Breast epithelium (tissue), 3 donors: ENCODE results near the gene USP15.
"Not testable (repeated sequence)": the region's sequence is repeated elsewhere in the genome, so short reads cannot be mapped to it uniquely, and the experiment has no call there.

Experiments used
- POLR2A ChIP-seq: fragments of 450-650 bp; IDR thresholded peaks from one replicate; pipeline ENCODE4 v1.6.1; 2016; ENCODE audit warnings: antibody characterized with exemption, mild to moderate bottlenecking, moderate library complexity
- POLR2AphosphoS5 ChIP-seq, 3 donors: sonication (generic); formaldehyde crosslinking; IDR thresholded peaks; one replicate each; pipeline ENCODE4 v1.6.1; 2017; ENCODE audit warnings: antibody characterized with exemption in 3 of 3
- TF ChIP-seq, protein P1 (sequence below), 3 donors: fragments of 450-650 bp; IDR thresholded peaks; one replicate each; pipeline ENCODE4 v1.5.1; 2016 to 2017; ENCODE audit warnings: antibody characterized with exemption in 3 of 3, mild to moderate bottlenecking in 3 of 3, moderate library complexity in 3 of 3

DNA sequence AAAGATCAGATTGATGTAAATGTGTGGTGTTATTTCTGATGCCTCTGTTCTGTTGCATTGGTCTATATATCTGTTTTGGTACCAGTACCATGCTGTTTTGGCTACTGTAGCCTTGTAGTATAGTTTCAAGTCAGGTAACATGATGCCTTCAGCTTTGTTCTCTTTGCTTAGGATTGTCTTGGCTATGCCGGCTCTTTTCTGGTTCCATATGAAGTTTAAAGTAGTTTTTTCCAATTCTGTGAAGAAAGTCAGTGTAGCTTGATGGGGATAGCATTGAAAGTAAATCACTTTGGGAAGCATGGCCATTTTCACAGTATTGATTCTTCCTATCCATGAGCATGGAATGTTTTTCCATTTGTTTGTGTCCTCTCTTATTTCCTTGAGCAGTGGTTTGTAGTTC lies 105.6 kb downstream of the USP15 start:
- TF ChIP-seq, protein P1, sequence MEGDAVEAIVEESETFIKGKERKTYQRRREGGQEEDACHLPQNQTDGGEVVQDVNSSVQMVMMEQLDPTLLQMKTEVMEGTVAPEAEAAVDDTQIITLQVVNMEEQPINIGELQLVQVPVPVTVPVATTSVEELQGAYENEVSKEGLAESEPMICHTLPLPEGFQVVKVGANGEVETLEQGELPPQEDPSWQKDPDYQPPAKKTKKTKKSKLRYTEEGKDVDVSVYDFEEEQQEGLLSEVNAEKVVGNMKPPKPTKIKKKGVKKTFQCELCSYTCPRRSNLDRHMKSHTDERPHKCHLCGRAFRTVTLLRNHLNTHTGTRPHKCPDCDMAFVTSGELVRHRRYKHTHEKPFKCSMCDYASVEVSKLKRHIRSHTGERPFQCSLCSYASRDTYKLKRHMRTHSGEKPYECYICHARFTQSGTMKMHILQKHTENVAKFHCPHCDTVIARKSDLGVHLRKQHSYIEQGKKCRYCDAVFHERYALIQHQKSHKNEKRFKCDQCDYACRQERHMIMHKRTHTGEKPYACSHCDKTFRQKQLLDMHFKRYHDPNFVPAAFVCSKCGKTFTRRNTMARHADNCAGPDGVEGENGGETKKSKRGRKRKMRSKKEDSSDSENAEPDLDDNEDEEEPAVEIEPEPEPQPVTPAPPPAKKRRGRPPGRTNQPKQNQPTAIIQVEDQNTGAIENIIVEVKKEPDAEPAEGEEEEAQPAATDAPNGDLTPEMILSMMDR (IDR thresholded peaks at IDR 0.05), result not testable (repeated sequence)
- not testable (repeated sequence) for TF ChIP-seq POLR2AphosphoS5 (IDR thresholded peaks at IDR 0.05); POLR2A
